ENCODE data around the gene P2RY12.

DNA sequence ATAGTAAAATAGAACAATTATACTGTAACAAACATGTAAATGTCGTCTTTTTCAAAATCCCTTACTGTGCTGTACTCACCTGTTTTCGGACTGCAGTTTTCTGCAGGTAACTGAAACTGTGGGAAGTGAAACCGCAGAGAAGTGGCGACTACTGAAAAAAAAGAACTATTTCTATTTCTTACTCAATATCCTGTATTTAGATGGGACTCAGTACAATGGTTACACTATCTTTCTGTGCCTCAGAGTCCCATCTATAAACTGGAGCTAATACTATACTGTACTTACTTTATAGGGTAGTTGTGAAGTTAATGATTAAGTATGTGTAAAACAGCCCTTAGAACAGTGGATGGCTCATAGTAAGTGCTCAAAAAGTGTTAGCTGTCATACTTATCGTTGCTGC is 14.3 kb upstream of the P2RY12 start:
- TF ChIP-seq POLR2A (IDR thresholded peaks at IDR 0.05; ENCODE audit: low read depth, low read length) = no peak
- TF ChIP-seq SPI1 (IDR thresholded peaks at IDR 0.05; ENCODE audit: low read depth, low read length) = no peak
